ENCODE results near the gene ACTN3. TPM values are rescaled to one million over a fixed set of nuclear protein-coding genes. Genes with fewer than 3 reads are reported as not detected.

The ACTN3 gene
- total and polyA plus RNA-seq, 2 experiments from 2014 or later: 6.3 to 7.3 TPM

DNA sequence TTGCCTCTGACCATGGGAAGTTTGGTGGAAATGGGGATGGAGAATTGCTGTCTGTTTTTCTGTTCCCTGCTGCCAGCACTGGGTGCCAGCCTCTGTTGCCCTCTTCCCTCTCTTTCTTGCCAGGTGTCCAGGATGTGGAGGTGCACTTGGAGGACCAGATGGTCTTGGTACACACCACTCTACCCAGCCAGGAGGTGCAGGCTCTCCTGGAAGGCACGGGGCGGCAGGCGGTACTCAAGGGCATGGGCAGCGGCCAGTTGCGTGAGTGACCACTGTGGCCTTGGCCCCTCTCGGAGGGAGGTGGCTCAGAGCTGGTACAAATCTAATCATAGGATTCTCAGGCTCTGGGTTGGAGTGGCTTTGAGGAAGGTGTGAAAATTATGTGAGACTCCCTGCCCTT is 52.3 kb downstream of the ACTN3 start (continued):
- TF ChIP-seq CREB1 (CRISPR knock-in tag; IDR thresholded peaks at IDR 0.05; ENCODE audit: low read depth) (no peak), NANOG (IDR thresholded peaks at IDR 0.05; ENCODE audit: borderline replicate concordance) (no peak)

DNA sequence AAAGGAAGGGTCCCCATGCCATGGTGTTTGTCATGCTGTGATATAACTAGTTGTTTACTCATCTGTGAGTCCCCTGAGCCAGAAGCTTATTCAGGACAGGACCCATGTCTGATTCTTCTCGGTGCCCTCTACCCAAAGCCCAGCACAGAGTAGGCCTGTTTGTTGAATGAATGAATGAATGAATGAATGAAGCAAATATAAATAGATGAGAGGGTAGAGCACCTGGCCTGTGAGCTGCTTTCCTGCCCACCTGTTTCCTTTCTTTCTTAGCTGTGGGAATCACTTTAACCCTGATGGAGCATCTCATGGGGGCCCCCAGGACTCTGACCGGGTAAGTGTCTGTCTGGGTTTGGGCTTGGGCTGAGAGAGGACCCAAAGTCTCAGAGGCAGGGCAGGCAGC is 53.5 kb downstream of the ACTN3 start:
- no peak for ATAC-seq
- Mint-ChIP-seq H3K9me3 (no peaks in the 10 kb centered on the region), H3K27ac (no peak overlapping the region), H3K4me3 (no peak overlapping the region), H3K27me3 (ENCODE audit: insufficient read depth, low read depth, poor library complexity) (peaks cover 5% of the 10 kb centered on the region), H3K4me1 (no peaks in the 10 kb centered on the region), H3K36me3 (ENCODE audit: low read depth) (peaks cover 11% of the 10 kb centered on the region; the same call in 2 of the 3 replicates)
- Histone ChIP-seq H3F3A (replicated peaks; ENCODE audit: low read depth) (no peaks in the 10 kb centered on the region), H3K27ac (ENCODE audit: low read depth) (no peak overlapping the region), H3K79me2 (replicated peaks; ENCODE audit: insufficient read depth) (no peaks in the 10 kb centered on the region), H2AFZ (no peak overlapping the region), H3K4me3 (no peak overlapping the region), H3K4me2 (no peak overlapping the region), H3K27me3 (ENCODE audit: insufficient read depth) (no peaks in the 10 kb centered on the region), H3K4me1 (ENCODE audit: insufficient read depth) (no peaks in the 10 kb centered on the region), H4K20me1 (replicated peaks; ENCODE audit: insufficient read depth) (no peaks in the 10 kb centered on the region), H3K9me2 (ENCODE audit: insufficient read depth) (no peaks in the 10 kb centered on the region), H3K36me3 (ENCODE audit: insufficient read depth) (no peaks in the 10 kb centered on the region)
- TF ChIP-seq, protein P1, sequence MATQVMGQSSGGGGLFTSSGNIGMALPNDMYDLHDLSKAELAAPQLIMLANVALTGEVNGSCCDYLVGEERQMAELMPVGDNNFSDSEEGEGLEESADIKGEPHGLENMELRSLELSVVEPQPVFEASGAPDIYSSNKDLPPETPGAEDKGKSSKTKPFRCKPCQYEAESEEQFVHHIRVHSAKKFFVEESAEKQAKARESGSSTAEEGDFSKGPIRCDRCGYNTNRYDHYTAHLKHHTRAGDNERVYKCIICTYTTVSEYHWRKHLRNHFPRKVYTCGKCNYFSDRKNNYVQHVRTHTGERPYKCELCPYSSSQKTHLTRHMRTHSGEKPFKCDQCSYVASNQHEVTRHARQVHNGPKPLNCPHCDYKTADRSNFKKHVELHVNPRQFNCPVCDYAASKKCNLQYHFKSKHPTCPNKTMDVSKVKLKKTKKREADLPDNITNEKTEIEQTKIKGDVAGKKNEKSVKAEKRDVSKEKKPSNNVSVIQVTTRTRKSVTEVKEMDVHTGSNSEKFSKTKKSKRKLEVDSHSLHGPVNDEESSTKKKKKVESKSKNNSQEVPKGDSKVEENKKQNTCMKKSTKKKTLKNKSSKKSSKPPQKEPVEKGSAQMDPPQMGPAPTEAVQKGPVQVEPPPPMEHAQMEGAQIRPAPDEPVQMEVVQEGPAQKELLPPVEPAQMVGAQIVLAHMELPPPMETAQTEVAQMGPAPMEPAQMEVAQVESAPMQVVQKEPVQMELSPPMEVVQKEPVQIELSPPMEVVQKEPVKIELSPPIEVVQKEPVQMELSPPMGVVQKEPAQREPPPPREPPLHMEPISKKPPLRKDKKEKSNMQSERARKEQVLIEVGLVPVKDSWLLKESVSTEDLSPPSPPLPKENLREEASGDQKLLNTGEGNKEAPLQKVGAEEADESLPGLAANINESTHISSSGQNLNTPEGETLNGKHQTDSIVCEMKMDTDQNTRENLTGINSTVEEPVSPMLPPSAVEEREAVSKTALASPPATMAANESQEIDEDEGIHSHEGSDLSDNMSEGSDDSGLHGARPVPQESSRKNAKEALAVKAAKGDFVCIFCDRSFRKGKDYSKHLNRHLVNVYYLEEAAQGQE (IDR thresholded peaks at IDR 0.05; ENCODE audit: unreplicated experiment): no peak
- TF ChIP-seq ZNF331 (CRISPR knock-in tag; IDR thresholded peaks at IDR 0.05; ENCODE audit: low read depth): no peak
- no peak for TF ChIP-seq POLR2AphosphoS5 (IDR thresholded peaks at IDR 0.05; ENCODE audit: low read depth)
- TF ChIP-seq CREB1 (CRISPR knock-in tag; IDR thresholded peaks at IDR 0.05; ENCODE audit: low read depth): no peak
- TF ChIP-seq JUNB (IDR thresholded peaks at IDR 0.05; ENCODE audit: unreplicated experiment): no peak
- no peak for TF ChIP-seq NANOG (IDR thresholded peaks at IDR 0.05; ENCODE audit: borderline replicate concordance)
- TF ChIP-seq STAT1 (IDR thresholded peaks at IDR 0.05; ENCODE audit: unreplicated experiment): no peak
- TF ChIP-seq ZNF462 (CRISPR knock-in tag; IDR thresholded peaks at IDR 0.05): no peak
- TF ChIP-seq, protein P2, sequence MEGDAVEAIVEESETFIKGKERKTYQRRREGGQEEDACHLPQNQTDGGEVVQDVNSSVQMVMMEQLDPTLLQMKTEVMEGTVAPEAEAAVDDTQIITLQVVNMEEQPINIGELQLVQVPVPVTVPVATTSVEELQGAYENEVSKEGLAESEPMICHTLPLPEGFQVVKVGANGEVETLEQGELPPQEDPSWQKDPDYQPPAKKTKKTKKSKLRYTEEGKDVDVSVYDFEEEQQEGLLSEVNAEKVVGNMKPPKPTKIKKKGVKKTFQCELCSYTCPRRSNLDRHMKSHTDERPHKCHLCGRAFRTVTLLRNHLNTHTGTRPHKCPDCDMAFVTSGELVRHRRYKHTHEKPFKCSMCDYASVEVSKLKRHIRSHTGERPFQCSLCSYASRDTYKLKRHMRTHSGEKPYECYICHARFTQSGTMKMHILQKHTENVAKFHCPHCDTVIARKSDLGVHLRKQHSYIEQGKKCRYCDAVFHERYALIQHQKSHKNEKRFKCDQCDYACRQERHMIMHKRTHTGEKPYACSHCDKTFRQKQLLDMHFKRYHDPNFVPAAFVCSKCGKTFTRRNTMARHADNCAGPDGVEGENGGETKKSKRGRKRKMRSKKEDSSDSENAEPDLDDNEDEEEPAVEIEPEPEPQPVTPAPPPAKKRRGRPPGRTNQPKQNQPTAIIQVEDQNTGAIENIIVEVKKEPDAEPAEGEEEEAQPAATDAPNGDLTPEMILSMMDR (conservative IDR thresholded peaks at IDR 0.05; ENCODE audit: low read depth in 2 of 2): no peak
- TF ChIP-seq ZNF114 (CRISPR knock-in tag; IDR thresholded peaks at IDR 0.05): no peak
- TF ChIP-seq EZH2phosphoT487 (IDR thresholded peaks at IDR 0.05; ENCODE audit: unreplicated experiment): no peak
- TF ChIP-seq EZH2 (IDR thresholded peaks at IDR 0.05; ENCODE audit: low read depth, unreplicated experiment): no peak
- TF ChIP-seq ETS1 (IDR thresholded peaks at IDR 0.05): no peak
- no peak for DNase-seq (ENCODE audit: low spot score)

Measured in GM23338 (cell line).